Measurements from ENCODE around the gene SNRNP70. TPM values are rescaled to one million over a fixed set of nuclear protein-coding genes. Genes with fewer than 3 reads are reported as not detected.
"Not testable (repeated sequence)": the region's sequence is repeated elsewhere in the genome, so short reads cannot be mapped to it uniquely, and the experiment has no call there.

The SNRNP70 gene
- polyA plus RNA-seq, 2 donors = 160 to 252 TPM

GRCh38 chr19:49118565-49119410 is 33.5 kb downstream of the SNRNP70 start, which contains the start of gene C19orf73:
Gene C19orf73, minus strand, starts transcription at chr19:49119143. Its CDS starts 121 bp downstream, at chr19:49119022.
- Histone ChIP-seq H3K4me1 (ENCODE audit: control insufficient read depth in 2 of 2, insufficient read depth in 2 of 2, low read length in 1 of 2) (peaks cover 2 to 15% of the 10 kb centered on the region in 2 donors), H3K27me3 (ENCODE audit: control insufficient read depth in 1 of 2, insufficient read depth in 2 of 2, low read length in 2 of 2) (no peaks in the 10 kb centered on the region), H3K36me3 (ENCODE audit: control insufficient read depth in 2 of 2, insufficient read depth in 2 of 2, low read length in 1 of 2) (peaks cover 0 to 2% of the 10 kb centered on the region in 2 donors), H3K9me3 (ENCODE audit: control insufficient read depth in 2 of 2, insufficient read depth in 1 of 2, low read depth in 1 of 2, low read length in 1 of 2) (no peaks in the 10 kb centered on the region), H3K27ac (ENCODE audit: low read depth in 2 of 2, low read length in 1 of 2) (peak within 1 kb of the TSS; percentile 97 to 98), H3K4me3 (ENCODE audit: low read depth in 1 of 2, low read length in 2 of 2) (peak within 1 kb of the TSS; percentile 55 to 66)
- 1 to 2% methylated on average over 78 to 85 of the region's 85 CpGs for WGBS, 2 donors

DNA sequence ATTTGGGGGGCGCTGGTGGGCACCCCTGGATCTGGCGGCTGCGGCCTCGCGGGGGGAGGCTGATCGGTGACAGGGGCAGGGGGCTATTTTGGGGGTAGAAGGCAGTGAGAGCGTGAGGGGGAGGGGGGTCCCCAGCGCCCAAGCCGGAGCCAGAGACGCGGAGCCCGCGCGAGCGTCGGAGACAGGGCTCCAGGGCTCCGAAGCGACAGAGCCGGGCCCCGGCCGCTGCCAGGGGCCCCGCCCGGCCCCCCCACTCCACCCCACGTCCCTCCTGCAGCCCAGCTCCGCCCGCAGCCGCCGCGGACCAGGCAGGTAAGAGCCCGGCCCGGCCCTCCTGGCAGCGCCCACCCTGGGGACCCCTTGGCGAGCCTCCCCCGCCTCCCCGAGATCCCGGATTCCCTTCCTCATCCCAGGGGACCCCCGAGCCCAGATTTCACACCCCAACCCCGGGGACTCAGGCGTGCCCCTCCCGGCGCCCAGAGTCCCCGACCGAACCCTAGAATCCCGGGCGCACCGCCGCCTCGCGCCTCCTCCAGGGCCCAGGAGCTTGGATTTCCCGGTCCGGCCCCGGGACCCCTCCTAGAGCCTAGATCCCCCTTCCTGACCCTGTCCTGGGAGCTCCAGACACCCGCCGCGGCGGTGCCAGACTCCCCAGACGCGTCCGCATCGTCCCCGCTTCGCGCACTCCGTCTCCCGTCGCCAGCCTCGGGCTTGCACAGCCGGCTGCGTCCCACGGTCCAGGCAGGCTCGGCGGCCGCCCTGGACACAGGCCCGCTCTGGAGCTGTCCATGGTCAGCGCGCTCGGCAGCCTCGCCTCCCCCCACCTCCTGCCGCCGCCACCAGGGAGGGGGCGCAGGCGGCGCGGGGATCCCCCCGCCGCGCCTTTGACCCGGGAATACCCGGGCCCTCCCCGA is 34.4 kb downstream of the SNRNP70 start, which contains the start of gene PPFIA3:
Gene PPFIA3, plus strand, starts transcription at position 134 of the 914 bp plus-strand sequence. CDS start 8,330 bp downstream, outside the sequence.
- 1% methylated on average over 72 to 90 of the region's 90 CpGs for WGBS, 2 donors
- no peaks in the 10 kb centered on the region for H3K27me3 ChIP-seq (ENCODE audit: control insufficient read depth in 1 of 2, insufficient read depth in 2 of 2, low read length in 2 of 2)

DNA sequence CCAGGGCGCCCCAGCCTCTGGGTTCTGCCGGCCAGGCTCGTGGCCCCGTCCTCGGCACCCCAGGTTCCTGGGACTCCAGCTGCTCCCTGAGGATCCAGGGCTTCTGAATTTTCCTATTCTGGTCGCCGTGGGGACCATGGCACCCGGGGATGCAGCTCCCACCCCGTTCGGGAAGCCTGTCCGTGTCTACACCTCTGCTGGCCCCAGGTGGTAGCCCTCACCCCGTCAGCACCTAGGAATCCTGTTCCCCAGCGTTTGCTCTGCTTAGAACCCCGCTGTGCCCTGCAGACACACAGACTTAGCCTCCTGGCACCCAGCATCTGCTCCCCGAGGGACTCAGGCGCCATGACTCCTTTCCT is 35.1 kb downstream of the SNRNP70 start:
- Histone ChIP-seq H3K27ac (ENCODE audit: low read depth in 2 of 2, low read length in 1 of 2) (no peak overlapping the region), H3K9me3 (ENCODE audit: control insufficient read depth in 2 of 2, insufficient read depth in 1 of 2, low read depth in 1 of 2, low read length in 1 of 2) (no peaks in the 10 kb centered on the region), H3K36me3 (ENCODE audit: control insufficient read depth in 2 of 2, insufficient read depth in 2 of 2, low read length in 1 of 2) (peaks cover 0 to 2% of the 10 kb centered on the region in 2 donors), H3K27me3 (ENCODE audit: control insufficient read depth in 1 of 2, insufficient read depth in 2 of 2, low read length in 2 of 2) (no peaks in the 10 kb centered on the region), H3K4me3 (ENCODE audit: low read depth in 1 of 2, low read length in 2 of 2) (peak overlapping the region; percentile 55 to 60), H3K4me1 (ENCODE audit: control insufficient read depth in 2 of 2, insufficient read depth in 2 of 2, low read length in 1 of 2) (peaks cover 2 to 12% of the 10 kb centered on the region in 2 donors)
- WGBS, 2 donors = 11 to 13% methylated on average over 15 to 16 of the region's 16 CpGs

More for the DNA sequence above, 34.4 kb downstream of the SNRNP70 start, which contains the start of gene PPFIA3:
- peak within 1 kb of the TSS; percentile 55 to 66 for H3K4me3 ChIP-seq (ENCODE audit: low read depth in 1 of 2, low read length in 2 of 2)
- H3K36me3 ChIP-seq (ENCODE audit: control insufficient read depth in 2 of 2, insufficient read depth in 2 of 2, low read length in 1 of 2) = peaks cover 0 to 2% of the 10 kb centered on the region in 2 donors
- peaks cover 2 to 16% of the 10 kb centered on the region in 2 donors for H3K4me1 ChIP-seq (ENCODE audit: control insufficient read depth in 2 of 2, insufficient read depth in 2 of 2, low read length in 1 of 2)
- H3K27ac ChIP-seq (ENCODE audit: low read depth in 2 of 2, low read length in 1 of 2) = peak within 1 kb of the TSS; percentile 97 to 98
- H3K9me3 ChIP-seq (ENCODE audit: control insufficient read depth in 2 of 2, insufficient read depth in 1 of 2, low read depth in 1 of 2, low read length in 1 of 2) = no peaks in the 10 kb centered on the region

- Histone ChIP-seq H3K27ac (ENCODE audit: low read depth in 2 of 2, low read length in 1 of 2) (no peak overlapping the region), H3K9me3 (ENCODE audit: control insufficient read depth in 2 of 2, insufficient read depth in 1 of 2, low read depth in 1 of 2, low read length in 1 of 2) (no peaks in the 10 kb centered on the region), H3K4me1 (ENCODE audit: control insufficient read depth in 2 of 2, insufficient read depth in 2 of 2, low read length in 1 of 2) (peaks cover 2 to 12% of the 10 kb centered on the region in 2 donors), H3K4me3 (ENCODE audit: low read depth in 1 of 2, low read length in 2 of 2) (no peak overlapping the region), H3K27me3 (ENCODE audit: control insufficient read depth in 1 of 2, insufficient read depth in 2 of 2, low read length in 2 of 2) (no peaks in the 10 kb centered on the region), H3K36me3 (ENCODE audit: control insufficient read depth in 2 of 2, insufficient read depth in 2 of 2, low read length in 1 of 2) (peaks cover 0 to 2% of the 10 kb centered on the region in 2 donors)
- WGBS, 2 donors = 90 to 91% methylated on average over 2 of the region's 2 CpGs
These were observed 35.6 kb downstream of the SNRNP70 start for GRCh38 chr19:49120868-49121267.

GRCh38 chr19:49121841-49122240 is 36.6 kb downstream of the SNRNP70 start:
- 79 to 82% methylated on average over 10 of the region's 10 CpGs for WGBS, 2 donors
- not testable (repeated sequence) for H3K4me3 ChIP-seq (ENCODE audit: low read depth in 1 of 2, low read length in 2 of 2); H3K9me3 ChIP-seq (ENCODE audit: control insufficient read depth in 2 of 2, insufficient read depth in 1 of 2, low read depth in 1 of 2, low read length in 1 of 2); H3K27me3 ChIP-seq (ENCODE audit: control insufficient read depth in 1 of 2, insufficient read depth in 2 of 2, low read length in 2 of 2); H3K36me3 ChIP-seq (ENCODE audit: control insufficient read depth in 2 of 2, insufficient read depth in 2 of 2, low read length in 1 of 2); H3K27ac ChIP-seq (ENCODE audit: low read depth in 2 of 2, low read length in 1 of 2)
- peaks cover 2 to 12% of the 10 kb centered on the region in 2 donors for H3K4me1 ChIP-seq (ENCODE audit: control insufficient read depth in 2 of 2, insufficient read depth in 2 of 2, low read length in 1 of 2)

GRCh38 chr19:49123285-49123684 is 38.0 kb downstream of the SNRNP70 start:
- H3K27ac ChIP-seq (ENCODE audit: low read depth in 2 of 2, low read length in 1 of 2); H3K27me3 ChIP-seq (ENCODE audit: control insufficient read depth in 1 of 2, insufficient read depth in 2 of 2, low read length in 2 of 2); H3K9me3 ChIP-seq (ENCODE audit: control insufficient read depth in 2 of 2, insufficient read depth in 1 of 2, low read depth in 1 of 2, low read length in 1 of 2); H3K4me3 ChIP-seq (ENCODE audit: low read depth in 1 of 2, low read length in 2 of 2); H3K36me3 ChIP-seq (ENCODE audit: control insufficient read depth in 2 of 2, insufficient read depth in 2 of 2, low read length in 1 of 2); H3K4me1 ChIP-seq (ENCODE audit: control insufficient read depth in 2 of 2, insufficient read depth in 2 of 2, low read length in 1 of 2): not testable (repeated sequence)
- 91% methylated on average over 11 of the region's 11 CpGs for WGBS, 2 donors

DNA sequence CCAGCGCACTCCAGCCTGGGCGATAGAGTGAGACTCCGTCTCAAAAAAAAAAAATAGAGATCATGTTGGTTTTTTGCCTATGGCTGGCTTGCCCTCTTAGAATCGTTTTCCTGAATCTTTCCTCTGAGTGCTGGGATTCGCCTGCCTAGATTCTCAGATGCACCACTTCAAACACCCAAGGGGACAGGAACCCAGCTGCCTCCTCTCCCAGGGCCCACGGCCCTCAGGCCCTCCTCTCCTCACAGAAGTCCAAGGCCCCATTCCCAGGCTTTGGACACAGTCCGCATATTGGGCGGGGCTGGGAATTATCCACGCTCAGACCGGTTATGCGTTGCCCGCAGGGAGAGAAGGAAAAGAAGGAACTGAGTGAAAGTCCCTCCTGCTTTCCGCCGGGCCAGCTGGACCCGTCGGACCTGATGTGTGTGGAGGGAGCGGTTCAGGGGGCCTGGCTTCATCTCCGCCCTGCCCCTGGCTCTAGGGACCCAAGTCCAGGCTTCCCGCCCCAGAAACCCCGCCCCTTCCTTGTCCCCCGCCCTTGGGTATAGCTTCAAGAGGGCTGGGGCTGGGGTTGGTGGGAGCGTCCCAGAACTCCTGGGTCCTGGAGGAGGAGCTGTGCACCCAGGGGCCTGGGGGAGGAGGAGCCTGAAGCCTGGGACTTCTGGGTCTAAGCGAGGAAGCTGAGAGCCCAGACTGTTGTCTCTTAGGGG is 39.9 kb downstream of the SNRNP70 start:
- H3K9me3 ChIP-seq (ENCODE audit: control insufficient read depth in 2 of 2, insufficient read depth in 1 of 2, low read depth in 1 of 2, low read length in 1 of 2) = no peaks in the 10 kb centered on the region
- peaks cover 3 to 11% of the 10 kb centered on the region in 2 donors for H3K4me1 ChIP-seq (ENCODE audit: control insufficient read depth in 2 of 2, insufficient read depth in 2 of 2, low read length in 1 of 2)
- 29 to 31% methylated on average over 23 of the region's 23 CpGs for WGBS, 2 donors
- H3K27me3 ChIP-seq (ENCODE audit: control insufficient read depth in 1 of 2, insufficient read depth in 2 of 2, low read length in 2 of 2) = no peaks in the 10 kb centered on the region
- peaks cover 0 to 2% of the 10 kb centered on the region in 2 donors for H3K36me3 ChIP-seq (ENCODE audit: control insufficient read depth in 2 of 2, insufficient read depth in 2 of 2, low read length in 1 of 2)
- H3K27ac ChIP-seq (ENCODE audit: low read depth in 2 of 2, low read length in 1 of 2) = peak overlapping the region; percentile 80 to 84
- H3K4me3 ChIP-seq (ENCODE audit: low read depth in 1 of 2, low read length in 2 of 2) = peak overlapping the region; percentile 2 to 16

DNA sequence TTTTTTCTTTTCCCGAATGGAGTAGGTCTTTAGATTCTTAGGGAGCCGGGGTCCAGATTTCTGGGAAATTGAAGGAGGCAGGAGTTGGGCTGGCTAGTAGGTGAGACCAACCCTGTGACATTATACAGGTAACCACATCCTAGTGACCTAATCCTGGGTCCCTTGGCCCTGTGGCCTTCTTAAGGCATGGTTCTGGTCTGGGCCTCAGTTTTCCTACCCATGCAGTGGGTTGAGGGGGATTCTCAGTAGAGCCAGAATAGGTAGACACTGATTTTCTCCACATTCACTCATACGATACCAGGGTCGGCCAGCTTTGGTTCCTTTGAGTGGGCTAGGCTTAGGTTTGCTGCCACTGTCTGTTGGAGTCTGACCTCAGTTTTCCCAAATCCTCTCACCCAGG is 41.3 kb downstream of the SNRNP70 start:
- H3K9me3 ChIP-seq (ENCODE audit: control insufficient read depth in 2 of 2, insufficient read depth in 1 of 2, low read depth in 1 of 2, low read length in 1 of 2) = no peaks in the 10 kb centered on the region
- 81% methylated on average over 4 of the region's 4 CpGs for WGBS, 2 donors
- peaks cover 0 to 6% of the 10 kb centered on the region in 2 donors for H3K36me3 ChIP-seq (ENCODE audit: control insufficient read depth in 2 of 2, insufficient read depth in 2 of 2, low read length in 1 of 2)
- H3K27me3 ChIP-seq (ENCODE audit: control insufficient read depth in 1 of 2, insufficient read depth in 2 of 2, low read length in 2 of 2) = no peaks in the 10 kb centered on the region
- H3K4me1 ChIP-seq (ENCODE audit: control insufficient read depth in 2 of 2, insufficient read depth in 2 of 2, low read length in 1 of 2) = peaks cover 3 to 11% of the 10 kb centered on the region in 2 donors
- no peak overlapping the region for H3K27ac ChIP-seq (ENCODE audit: low read depth in 2 of 2, low read length in 1 of 2)
- H3K4me3 ChIP-seq (ENCODE audit: low read depth in 1 of 2, low read length in 2 of 2) = no peak overlapping the region

GRCh38 chr19:49127225-49127624 is 42.0 kb downstream of the SNRNP70 start:
- 96 to 99% methylated on average over 12 of the region's 12 CpGs for WGBS, 2 donors
- peaks cover 3 to 11% of the 10 kb centered on the region in 2 donors for H3K4me1 ChIP-seq (ENCODE audit: control insufficient read depth in 2 of 2, insufficient read depth in 2 of 2, low read length in 1 of 2)
- H3K4me3 ChIP-seq (ENCODE audit: low read depth in 1 of 2, low read length in 2 of 2); H3K27me3 ChIP-seq (ENCODE audit: control insufficient read depth in 1 of 2, insufficient read depth in 2 of 2, low read length in 2 of 2); H3K36me3 ChIP-seq (ENCODE audit: control insufficient read depth in 2 of 2, insufficient read depth in 2 of 2, low read length in 1 of 2); H3K9me3 ChIP-seq (ENCODE audit: control insufficient read depth in 2 of 2, insufficient read depth in 1 of 2, low read depth in 1 of 2, low read length in 1 of 2); H3K27ac ChIP-seq (ENCODE audit: low read depth in 2 of 2, low read length in 1 of 2): not testable (repeated sequence)
